Liver (tissue), 9 donors: ENCODE data around the gene ZNF782. TPM values are rescaled to one million over a fixed set of nuclear protein-coding genes. Genes with fewer than 3 reads are reported as not detected.

Experiments
- DNase-seq: peaks from one replicate; pipeline ENCODE4 v3.0.0-alpha.2; 2017; ENCODE audit warnings: low spot score
- H3K27ac ChIP-seq, 2 donors: one replicate each; pipeline ENCODE4 v1.7.0; 2013; ENCODE audit warnings: inconsistent platforms in 2 of 2, low read length in 2 of 2, control low read depth in 1 of 2, low read depth in 1 of 2, mild to moderate bottlenecking in 1 of 2
- H3K27me3 ChIP-seq, 4 donors: one replicate each; pipeline versions ENCODE4 v1.6.1 to v1.7.0; 2013; ENCODE audit warnings: low read length in 3 of 4, inconsistent platforms in 1 of 4, mild to moderate bottlenecking in 1 of 4, moderate library complexity in 1 of 4; ENCODE audit not compliant: control insufficient read depth in 4 of 4, insufficient read depth in 4 of 4
- H3K36me3 ChIP-seq, 4 donors: one replicate each; pipeline versions ENCODE4 v1.6.1 to v1.7.0; 2013; ENCODE audit warnings: low read length in 3 of 4, mild to moderate bottlenecking in 3 of 4, low read depth in 1 of 4, moderate library complexity in 1 of 4; ENCODE audit not compliant: control insufficient read depth in 4 of 4, insufficient read depth in 3 of 4
- H3K4me1 ChIP-seq, 4 donors: one replicate each; pipeline versions ENCODE4 v1.6.1 to v1.7.0; 2013; ENCODE audit warnings: low read length in 3 of 4, mild to moderate bottlenecking in 3 of 4, moderate library complexity in 1 of 4; ENCODE audit not compliant: control insufficient read depth in 4 of 4, insufficient read depth in 4 of 4
- H3K4me3 ChIP-seq, 3 donors: one replicate each; pipeline versions ENCODE4 v1.6.1 to v1.7.0; 2013; ENCODE audit warnings: low read length in 3 of 3, control low read depth in 1 of 3, low read depth in 1 of 3, mild to moderate bottlenecking in 1 of 3
- H3K9ac ChIP-seq, 2 donors: one replicate each; pipeline ENCODE4 v1.7.0; 2013; ENCODE audit warnings: low read length in 2 of 2, mild to moderate bottlenecking in 2 of 2, moderate library complexity in 2 of 2, control low read depth in 1 of 2, low read depth in 1 of 2
- H3K9me3 ChIP-seq, 4 donors: one replicate each; pipeline versions ENCODE4 v1.6.1 to v1.7.0; 2013; ENCODE audit warnings: low read length in 3 of 4; ENCODE audit not compliant: control insufficient read depth in 4 of 4
- ATF3 ChIP-seq: IDR thresholded peaks from 2 replicates; pipeline ENCODE4 v1.6.1; 2016; ENCODE audit warnings: antibody characterized with exemption
- CTCF ChIP-seq: fragments of 150-350 bp; IDR thresholded peaks from 2 replicates; pipeline ENCODE4 v1.5.1; 2017; ENCODE audit warnings: improper control_type of control experiment, low read depth, low read length; ENCODE audit not compliant: missing input control
- EGR1 ChIP-seq, 2 donors: IDR thresholded peaks; 2 replicates each; pipeline ENCODE4 v1.6.1; 2016 to 2018; ENCODE audit warnings: antibody characterized with exemption in 2 of 2, low read depth in 2 of 2
- FOXA1 ChIP-seq: IDR thresholded peaks from 2 replicates; pipeline ENCODE4 v1.6.1; 2016; ENCODE audit warnings: antibody characterized with exemption
- FOXA2 ChIP-seq: IDR thresholded peaks from 2 replicates; pipeline ENCODE4 v1.6.1; 2016; ENCODE audit warnings: antibody characterized with exemption
- GABPA ChIP-seq, 2 donors: IDR thresholded peaks in 1 of 2; conservative IDR thresholded peaks in 1 of 2; 2 replicates each; pipeline ENCODE4 v1.6.1; 2016; ENCODE audit warnings: antibody characterized with exemption in 2 of 2, mild to moderate bottlenecking in 1 of 2, moderate library complexity in 1 of 2
- HNF4A ChIP-seq, 2 donors: conservative IDR thresholded peaks; 2 replicates each; pipeline ENCODE4 v1.6.1; 2016; ENCODE audit warnings: antibody characterized with exemption in 2 of 2, mild to moderate bottlenecking in 2 of 2
- HNF4G ChIP-seq: IDR thresholded peaks from 2 replicates; pipeline ENCODE4 v1.6.1; 2016; ENCODE audit warnings: antibody characterized with exemption
- JUND ChIP-seq, 2 donors: IDR thresholded peaks; 2 replicates each; pipeline ENCODE4 v1.6.1; 2016; ENCODE audit warnings: antibody characterized with exemption in 2 of 2
- MAX ChIP-seq: IDR thresholded peaks from 2 replicates; pipeline ENCODE4 v1.6.1; 2016; ENCODE audit warnings: antibody characterized with exemption
- NR2F2 ChIP-seq: IDR thresholded peaks from 2 replicates; pipeline ENCODE4 v1.6.1; 2016; ENCODE audit warnings: antibody characterized with exemption
- RAD21 ChIP-seq, 2 donors: IDR thresholded peaks; 2 replicates each; pipeline ENCODE4 v1.6.1; 2016; ENCODE audit warnings: antibody characterized with exemption in 2 of 2, mild to moderate bottlenecking in 2 of 2
- REST ChIP-seq: IDR thresholded peaks from 2 replicates; pipeline ENCODE4 v1.6.1; 2016; ENCODE audit warnings: antibody characterized with exemption, mild to moderate bottlenecking
- RXRA ChIP-seq, 2 donors: IDR thresholded peaks; 2 replicates each; pipeline ENCODE4 v1.6.1; 2017 to 2018; ENCODE audit warnings: antibody characterized with exemption in 2 of 2, mild to moderate bottlenecking in 1 of 2
- SP1 ChIP-seq: IDR thresholded peaks from 2 replicates; pipeline ENCODE4 v1.6.1; 2018; ENCODE audit warnings: antibody characterized with exemption, mild to moderate bottlenecking
- TAF1 ChIP-seq: conservative IDR thresholded peaks from 2 replicates; pipeline ENCODE4 v1.6.1; 2016; ENCODE audit warnings: antibody characterized with exemption, mild to moderate bottlenecking
- YY1 ChIP-seq: IDR thresholded peaks from 2 replicates; pipeline ENCODE4 v1.6.1; 2016; ENCODE audit warnings: antibody characterized with exemption, mild to moderate bottlenecking
- WGBS: extraction: QIAGEN DNeasy Blood & Tissue Kit; methylation state at CpG from one replicate; pipeline ENCODE4 v1.1.7; 2013; 5-methylcytosine and 5-hydroxymethylcytosine counted together
- polyA plus RNA-seq, 2 donors: library from polyadenylated mRNA; stranded (reverse) in 1 of 2; unstranded in 1 of 2; fragments of 200-250 nt in 1 of 2; fragments of >200 nt in 1 of 2; fragmentation: Nextera tagmentation in 1 of 2; extraction: Ambion mirVana in 1 of 2; gene quantifications; one replicate each; pipeline versions ENCODE4 v1.2.1 to v1.2.3, GENCODE V29; 2013 to 2015
- total RNA-seq, 2 donors: library from RNA; depleted of rRNA; stranded (reverse); fragments of >200 nt; gene quantifications; one replicate each; pipeline ENCODE4 v1.2.3, GENCODE V29; 2014
- TF ChIP-seq, protein P1 (sequence below): IDR thresholded peaks from 2 replicates; pipeline ENCODE4 v1.6.1; 2016; ENCODE audit warnings: antibody characterized with exemption
- donor health status: healthy.
- donor health status: healthy.
- donor health status: healthy.
- donor health status: healthy.
- donor health status: healthy.

The ZNF782 gene
- total and polyA plus RNA-seq, 4 donors: 0.70 to 7.4 (median 2.1) TPM

DNA sequence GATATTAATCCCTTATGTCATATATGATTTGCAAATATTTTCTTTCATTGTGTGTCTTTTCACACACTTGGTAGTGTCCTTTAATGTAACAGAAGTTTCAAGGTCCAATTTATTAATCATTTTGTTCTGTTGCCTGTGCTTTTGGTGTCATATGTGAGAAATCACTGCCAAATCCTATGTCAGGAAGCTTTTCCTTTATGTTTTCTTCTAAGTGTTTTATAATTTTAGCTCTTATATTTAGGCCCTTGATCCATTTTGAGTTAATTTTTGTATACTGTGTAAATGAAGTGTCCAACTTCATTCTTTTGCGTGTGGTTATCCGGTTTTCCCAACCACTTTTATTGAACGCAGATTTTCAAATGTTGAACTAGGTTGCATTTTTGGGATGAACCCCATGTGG, 70.3 kb downstream of the ZNF782 start:
- peaks cover 15 to 49% (median 27%) of the 10 kb centered on the region in 4 donors for H3K9me3 ChIP-seq
- H3K9ac ChIP-seq: no peak overlapping the region
- 100% methylated on average over 3 of the region's 3 CpGs for WGBS
- peaks cover 0 to 5% (median under 1%) of the 10 kb centered on the region in 4 donors for H3K36me3 ChIP-seq
- TF ChIP-seq FOXA1: no peak
- no peak for TF ChIP-seq NR2F2
- TF ChIP-seq RXRA (IDR thresholded peaks at IDR 0.05): no peak
- TF ChIP-seq MAX: no peak
- TF ChIP-seq TAF1: no peak
- no peak for TF ChIP-seq REST
- no peak for TF ChIP-seq RAD21 (IDR thresholded peaks at IDR 0.05)
- no peak for TF ChIP-seq EGR1 (IDR thresholded peaks at IDR 0.05; ENCODE audit: low read depth in 2 of 2)
- no peak for TF ChIP-seq FOXA2
- TF ChIP-seq, protein P1, sequence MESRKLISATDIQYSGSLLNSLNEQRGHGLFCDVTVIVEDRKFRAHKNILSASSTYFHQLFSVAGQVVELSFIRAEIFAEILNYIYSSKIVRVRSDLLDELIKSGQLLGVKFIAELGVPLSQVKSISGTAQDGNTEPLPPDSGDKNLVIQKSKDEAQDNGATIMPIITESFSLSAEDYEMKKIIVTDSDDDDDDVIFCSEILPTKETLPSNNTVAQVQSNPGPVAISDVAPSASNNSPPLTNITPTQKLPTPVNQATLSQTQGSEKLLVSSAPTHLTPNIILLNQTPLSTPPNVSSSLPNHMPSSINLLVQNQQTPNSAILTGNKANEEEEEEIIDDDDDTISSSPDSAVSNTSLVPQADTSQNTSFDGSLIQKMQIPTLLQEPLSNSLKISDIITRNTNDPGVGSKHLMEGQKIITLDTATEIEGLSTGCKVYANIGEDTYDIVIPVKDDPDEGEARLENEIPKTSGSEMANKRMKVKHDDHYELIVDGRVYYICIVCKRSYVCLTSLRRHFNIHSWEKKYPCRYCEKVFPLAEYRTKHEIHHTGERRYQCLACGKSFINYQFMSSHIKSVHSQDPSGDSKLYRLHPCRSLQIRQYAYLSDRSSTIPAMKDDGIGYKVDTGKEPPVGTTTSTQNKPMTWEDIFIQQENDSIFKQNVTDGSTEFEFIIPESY: no peak
- no peak for TF ChIP-seq HNF4G
- no peak for TF ChIP-seq YY1
- no peak for TF ChIP-seq SP1
- TF ChIP-seq ATF3: no peak
- TF ChIP-seq JUND (IDR thresholded peaks at IDR 0.05): no peak
- TF ChIP-seq GABPA (IDR thresholded peaks at IDR 0.05 in 1 of 2, conservative IDR thresholded peaks at IDR 0.05 in 1 of 2): no peak
- TF ChIP-seq CTCF: no peak
- TF ChIP-seq HNF4A (conservative IDR thresholded peaks at IDR 0.05): no peak
- H3K4me3 ChIP-seq: no peak overlapping the region
- H3K27ac ChIP-seq: no peak overlapping the region
- H3K27me3 ChIP-seq: no peaks in the 10 kb centered on the region
- no peak for DNase-seq
- no peaks in the 10 kb centered on the region for H3K4me1 ChIP-seq
